IMR-90 (cell line): Measurements from ENCODE around the gene GNB1L. TPM values are rescaled to one million over a fixed set of nuclear protein-coding genes. Genes with fewer than 3 reads are reported as not detected.

Experiments used
- ATAC-seq: fragments of 200-7000 bp; cut with Tn5 transposase; 2 replicates; pipeline ENCODE4 v1.9.1; 2020; ENCODE audit warnings: low read depth, mild to moderate bottlenecking, moderate library complexity
- BruUV-seq: library from RNA; stranded (reverse); fragments of 400-500 nt; replicated peaks from 2 replicates; lab custom pipeline; 2021; lab: Mats Ljungman, UMichigan
- CTCF ChIA-PET: fragments of 300-600 bp; formaldehyde crosslinking; extraction: SDS; loops from one replicate; lab custom pipeline; 2021; ENCODE audit warnings: antibody characterized with exemption; lab: Yijun Ruan, JAX
- POLR2A ChIA-PET: fragments of 300-600 bp; sonication (Branson Sonifier 250); formaldehyde crosslinking; loops from one replicate; lab custom pipeline; 2022; ENCODE audit warnings: antibody characterized with exemption; ENCODE audit not compliant: unreplicated experiment; lab: Charles Lee
- DNase-seq: peaks from one replicate; pipeline ENCODE4 v3.0.0; 2013
- H2AFZ ChIP-seq: replicated peaks from 2 replicates; pipeline ENCODE3; 2013; ENCODE audit warnings: low read length, mild to moderate bottlenecking; ENCODE audit not compliant: poor library complexity
- H2AK5ac ChIP-seq: 2 replicates; pipeline ENCODE4 v1.6.1; 2013; ENCODE audit warnings: low read depth, low read length, inconsistent platforms
- H2AK9ac ChIP-seq: replicated peaks from 2 replicates; pipeline ENCODE3; 2013; ENCODE audit warnings: mild to moderate bottlenecking, low read depth, low read length, moderate library complexity; ENCODE audit not compliant: poor library complexity
- H2BK120ac ChIP-seq: 2 replicates; pipeline ENCODE4 v1.6.1; 2013; ENCODE audit warnings: low read depth, low read length, inconsistent platforms
- H2BK15ac ChIP-seq: 3 replicates; pipeline ENCODE4 v1.6.1; 2013; ENCODE audit warnings: low read depth, low read length, inconsistent platforms
- H2BK20ac ChIP-seq: 2 replicates; pipeline ENCODE4 v1.6.1; 2013; ENCODE audit warnings: low read depth, mild to moderate bottlenecking, inconsistent platforms, low read length, moderate library complexity
- H2BK5ac ChIP-seq: 2 replicates; pipeline ENCODE4 v1.6.1; 2013; ENCODE audit warnings: mild to moderate bottlenecking, low read depth, low read length, inconsistent platforms; ENCODE audit not compliant: poor library complexity, severe bottlenecking
- H3K14ac ChIP-seq: replicated peaks from 2 replicates; pipeline ENCODE4 v1.6.1; 2013; ENCODE audit warnings: low read depth, low read length, inconsistent platforms
- H3K18ac ChIP-seq: 2 replicates; pipeline ENCODE4 v1.6.1; 2013; ENCODE audit warnings: low read depth, low read length, control low read depth
- H3K23ac ChIP-seq: 2 replicates; pipeline ENCODE4 v1.6.1; 2013; ENCODE audit warnings: low read depth, low read length, inconsistent platforms
- H3K27ac ChIP-seq: 2 replicates; pipeline ENCODE4 v1.5.1; 2013; ENCODE audit warnings: mild to moderate bottlenecking, control low read depth, low read length; ENCODE audit not compliant: insufficient read depth
- H3K27me3 ChIP-seq: 2 replicates; pipeline ENCODE4 v1.6.1; 2013; ENCODE audit warnings: low read length; ENCODE audit not compliant: control insufficient read depth, insufficient read depth
- H3K36me3 ChIP-seq: 2 replicates; pipeline ENCODE4 v1.6.1; 2013; ENCODE audit warnings: low read length, mixed read lengths; ENCODE audit not compliant: control insufficient read depth, insufficient read depth
- H3K4ac ChIP-seq: 2 replicates; pipeline ENCODE4 v1.6.1; 2013; ENCODE audit warnings: low read depth, low read length, inconsistent platforms
- H3K4me1 ChIP-seq: 2 replicates; pipeline ENCODE4 v1.6.1; 2013; ENCODE audit warnings: low read length, mixed read lengths; ENCODE audit not compliant: control insufficient read depth, insufficient read depth
- H3K4me2 ChIP-seq: 2 replicates; pipeline ENCODE4 v1.6.1; 2013; ENCODE audit warnings: low read depth, mild to moderate bottlenecking, control low read depth, low read length, moderate library complexity
- H3K4me3 ChIP-seq: 2 replicates; pipeline ENCODE4 v1.5.1; 2013; ENCODE audit warnings: low read depth, mild to moderate bottlenecking, control low read depth, low read length, moderate library complexity; ENCODE audit not compliant: insufficient read depth
- H3K56ac ChIP-seq: 2 replicates; pipeline ENCODE4 v1.6.1; 2013; ENCODE audit warnings: low read length, inconsistent platforms; ENCODE audit not compliant: insufficient read depth; ENCODE audit errors: extremely low read depth
- H3K79me1 ChIP-seq, 2 experiments: 2 replicates each; pipeline ENCODE4 v1.6.1; 2013; ENCODE audit warnings: low read length in 2 of 2, inconsistent platforms in 1 of 2, low read depth in 1 of 2
- H3K9ac ChIP-seq: 2 replicates; pipeline ENCODE4 v1.6.1; 2013; ENCODE audit warnings: low read depth, low read length, control low read depth
- H3K9me1 ChIP-seq: 2 replicates; pipeline ENCODE4 v1.6.1; 2013; ENCODE audit warnings: low read length, inconsistent platforms; ENCODE audit not compliant: insufficient read depth
- H3K9me3 ChIP-seq: 2 replicates; pipeline ENCODE4 v1.6.1; 2013; ENCODE audit warnings: low read length; ENCODE audit not compliant: control insufficient read depth, insufficient read depth
- H4K20me1 ChIP-seq: 2 replicates; pipeline ENCODE4 v1.6.1; 2013; ENCODE audit warnings: low read length, inconsistent platforms; ENCODE audit not compliant: insufficient read depth
- H4K5ac ChIP-seq: 2 replicates; pipeline ENCODE4 v1.6.1; 2013; ENCODE audit warnings: mild to moderate bottlenecking, low read depth, low read length, control low read depth
- H4K8ac ChIP-seq, 2 experiments: 2 replicates each; pipeline ENCODE4 v1.6.1; 2013; ENCODE audit warnings: low read depth in 2 of 2, low read length in 2 of 2, control low read depth in 1 of 2, inconsistent platforms in 1 of 2
- H4K91ac ChIP-seq: 2 replicates; pipeline ENCODE4 v1.6.1; 2013; ENCODE audit warnings: low read depth, low read length, inconsistent platforms; ENCODE audit not compliant: insufficient read depth
- CTCF ChIP-seq: conservative IDR thresholded peaks from 2 replicates; pipeline ENCODE4 v1.5.1; 2012; ENCODE audit warnings: mild to moderate bottlenecking, low read depth, low read length, improper control_type of control experiment
- FOS ChIP-seq: fragments of 150-350 bp; IDR thresholded peaks from 2 replicates; pipeline ENCODE4 v1.6.1; 2016; ENCODE audit warnings: low read depth, low read length
- MAFK ChIP-seq: IDR thresholded peaks from 2 replicates; pipeline ENCODE4 v1.6.1; 2012; ENCODE audit warnings: low read depth, low read length, improper control_type of control experiment
- MAZ ChIP-seq: IDR thresholded peaks from 2 replicates; pipeline ENCODE4 v1.6.1; 2012; ENCODE audit warnings: low read depth, mild to moderate bottlenecking, low read length, improper control_type of control experiment, moderate library complexity, borderline replicate concordance
- POLR2A ChIP-seq: IDR thresholded peaks from 2 replicates; pipeline ENCODE4 v1.6.1; 2012; ENCODE audit warnings: mild to moderate bottlenecking, low read depth, low read length
- RFX5 ChIP-seq: IDR thresholded peaks from 2 replicates; pipeline ENCODE4 v1.8.0; 2012; ENCODE audit warnings: low read depth, mild to moderate bottlenecking, low read length, moderate library complexity
- WGBS, 2 experiments: methylation state at CpG; one replicate each; pipeline versions ENCODE4 v1.1.5 to v1.1.7; 2013; ENCODE audit warnings: missing lambda C conversion rate in 2 of 2; ENCODE audit not compliant: insufficient read length in 1 of 2; ENCODE audit errors: extremely low coverage in 2 of 2; 5-methylcytosine and 5-hydroxymethylcytosine counted together
- dilution Hi-C: fragments of 300-500 bp; cut with HindIII; formaldehyde crosslinking; loops from one replicate; pipeline ENCODE4 v1.14.3; 2018; ENCODE audit warnings: low sequenced_read_pairs; ENCODE audit not compliant: unreplicated experiment
- in situ Hi-C: fragments of 300-500 bp; cut with MboI; formaldehyde crosslinking; loops from 3 replicates; pipeline ENCODE4 v1.14.3; 2019; ENCODE audit warnings: low sequenced_read_pairs, inconsistent platforms, mixed read lengths
- intact Hi-C: fragments of 100-400 bp; cut with micrococcal nuclease; formaldehyde crosslinking; loops from 2 replicates; pipeline ENCODE4 v1.10.0; 2022
- polyA plus RNA-seq, 3 experiments: library from polyadenylated mRNA; depleted of rRNA; stranded (reverse); fragments of >200 nt; gene quantifications; 2 replicates each; pipeline ENCODE4 v1.2.3, GENCODE V29; 2012; ENCODE audit warnings: low replicate concordance in 1 of 3
- total RNA-seq: library from RNA; depleted of rRNA; stranded (reverse); fragments of >200 nt; gene quantifications from 2 replicates; pipeline ENCODE4 v1.2.3, GENCODE V29; 2012

GNB1L gene
- total and polyA plus RNA-seq, 2 of the 4 experiments (the other 2 are of a cell fraction): 2.5 to 4.4 TPM

GRCh38 chr22:19803736-19804267, 50.9 kb downstream of the GNB1L start:
- 95% methylated on average over 4 of the region's 8 CpGs; no CpG with 5 or more reads in 1 of the 2 experiments for WGBS, 2 experiments
- Histone ChIP-seq H3K36me3 (no peaks in the 10 kb centered on the region), H3K14ac (no peak overlapping the region), H2BK20ac (no peak overlapping the region), H3K56ac (no peak overlapping the region), H3K4me1 (peaks cover 13% of the 10 kb centered on the region), H3K4me3 (no peak overlapping the region), H4K20me1 (no peaks in the 10 kb centered on the region), H3K27ac (no peak overlapping the region), H2BK120ac (no peak overlapping the region), H3K4ac (no peak overlapping the region), H4K5ac (no peak overlapping the region), H3K18ac (no peak overlapping the region), H2AK9ac (peak overlapping the region; percentile 42), H4K91ac (no peak overlapping the region), H4K8ac (no peak overlapping the region), H3K9me1 (peaks cover 6% of the 10 kb centered on the region), H3K9ac (no peak overlapping the region), H3K23ac (no peak overlapping the region), H2BK15ac (no peak overlapping the region), H3K9me3 (no peaks in the 10 kb centered on the region), H2BK5ac (no peak overlapping the region), H3K27me3 (no peaks in the 10 kb centered on the region), H3K79me1 (no peaks in the 10 kb centered on the region), H2AFZ (no peak overlapping the region), H3K4me2 (no peak overlapping the region), H2AK5ac (no peak overlapping the region)
- in situ Hi-C loops: no loop called here
- BruUV-seq: no TSS peak
- intact Hi-C loops: no loop called here
- ChIA-PET CTCF (no interaction called here), POLR2A (no interaction called here)
- dilution Hi-C loops: no loop called here
- ATAC-seq: no peak
- TF ChIP-seq RFX5 (no peak), FOS (no peak), MAFK (no peak), CTCF (no peak), MAZ (no peak), POLR2A (no peak)
- DNase-seq: no peak
